HepG2 (cell line): ENCODE data around the gene TMEM164. TPM values are rescaled to one million over a fixed set of nuclear protein-coding genes. Genes with fewer than 3 reads are reported as not detected.

Source experiments
- ASH2L ChIP-seq: fragments of 300-600, 200-600 bp; sonication (generic); IDR thresholded peaks from 2 replicates; pipeline ENCODE4 v1.7.0; 2017; ENCODE audit warnings: low read depth, mild to moderate bottlenecking, moderate library complexity, mixed read lengths, low read length; ENCODE audit not compliant: insufficient read length
- CBX5 ChIP-seq: sonication (generic); formaldehyde crosslinking; IDR thresholded peaks from 2 replicates; pipeline ENCODE4 v1.4.0; 2020; ENCODE audit warnings: missing genetic modification reagents, borderline replicate concordance
- E2F1 ChIP-seq: sonication (generic); formaldehyde crosslinking; IDR thresholded peaks from 2 replicates; pipeline ENCODE4 v1.5.0; 2020; ENCODE audit warnings: missing genetic modification reagents
- HDAC1 ChIP-seq: sonication (generic); formaldehyde crosslinking; IDR thresholded peaks from 2 replicates; pipeline ENCODE4 v1.5.1; 2020; ENCODE audit warnings: mild to moderate bottlenecking, missing genetic modification reagents
- HMGA1 ChIP-seq: sonication (generic); formaldehyde crosslinking; conservative IDR thresholded peaks from 2 replicates; pipeline ENCODE4 v1.4.0; 2020; ENCODE audit warnings: missing genetic modification reagents
- HNF1A ChIP-seq, 2 experiments: sonication (generic) in 1 of 2; formaldehyde crosslinking in 1 of 2; IDR thresholded peaks; 2 replicates each; pipeline versions ENCODE4 v1.4.0 to v1.6.1; 2016 to 2020; ENCODE audit warnings: borderline replicate concordance in 1 of 2, low read depth in 1 of 2, mild to moderate bottlenecking in 1 of 2, missing genetic modification reagents in 1 of 2
- HOXA7 ChIP-seq: sonication (generic); formaldehyde crosslinking; IDR thresholded peaks from 2 replicates; pipeline ENCODE4 v1.8.1; 2022; ENCODE audit warnings: mild to moderate bottlenecking, missing genetic modification reagents, moderate library complexity
- PATZ1 ChIP-seq: sonication (generic); formaldehyde crosslinking; IDR thresholded peaks from 2 replicates; pipeline ENCODE4 v1.4.0; 2020; ENCODE audit warnings: missing genetic modification reagents
- SCMH1 ChIP-seq: sonication (generic); formaldehyde crosslinking; IDR thresholded peaks from 2 replicates; pipeline ENCODE4 v1.9.0; 2021; ENCODE audit warnings: missing genetic modification reagents, mild to moderate bottlenecking, borderline replicate concordance
- ZFX ChIP-seq: sonication (generic); formaldehyde crosslinking; IDR thresholded peaks from 2 replicates; pipeline ENCODE4 v1.4.0; 2020; ENCODE audit warnings: mild to moderate bottlenecking, low read depth, missing genetic modification reagents, moderate library complexity
- ZNF354B ChIP-seq: sonication (generic); formaldehyde crosslinking; IDR thresholded peaks from 2 replicates; pipeline ENCODE4 v1.8.0; 2022; ENCODE audit warnings: mild to moderate bottlenecking, missing genetic modification reagents
- ZNF441 ChIP-seq: sonication (generic); formaldehyde crosslinking; IDR thresholded peaks from 2 replicates; pipeline ENCODE4 v1.7.0; 2021; ENCODE audit warnings: missing genetic modification reagents, borderline replicate concordance
- ZNF619 ChIP-seq: sonication (generic); formaldehyde crosslinking; IDR thresholded peaks from 2 replicates; pipeline ENCODE4 v1.4.0; 2020; ENCODE audit warnings: mild to moderate bottlenecking, missing genetic modification reagents
- ZNF652 ChIP-seq: IDR thresholded peaks from 2 replicates; pipeline ENCODE4 v1.6.1; 2016; ENCODE audit warnings: low read depth, borderline replicate concordance
- ZNF768 ChIP-seq: sonication (generic); formaldehyde crosslinking; IDR thresholded peaks from 2 replicates; pipeline ENCODE4 v1.4.0; 2020; ENCODE audit warnings: missing genetic modification reagents
- polyA plus RNA-seq, 8 experiments: library from polyadenylated mRNA; depleted of rRNA in 3 of 8; stranded (reverse) in 7 of 8; unstranded in 1 of 8; fragments of >200 nt; fragmentation: Illumina TruSeq in 4 of 8; extraction: Trizol in 4 of 8; gene quantifications; 2 replicates each; pipeline versions ENCODE4 v1.2.1 to v1.2.3, GENCODE V29; 2011 to 2016; ENCODE audit warnings: low read depth in 4 of 8, missing spikeins in 1 of 8, mixed read lengths in 1 of 8; ENCODE audit not compliant: insufficient read depth in 1 of 8
- total RNA-seq, 5 experiments: library from RNA; depleted of rRNA; stranded (reverse); fragments of >200 nt; fragmentation: Illumina TruSeq; extraction: Trizol; gene quantifications; 2 replicates each; pipeline ENCODE4 v1.2.3, GENCODE V29; 2016; ENCODE audit warnings: low read depth in 1 of 5
- TF ChIP-seq, protein P1 (sequence below): sonication (generic); formaldehyde crosslinking; IDR thresholded peaks from 2 replicates; pipeline ENCODE4 v1.4.0; 2020; ENCODE audit warnings: missing genetic modification reagents, mild to moderate bottlenecking, borderline replicate concordance

The TMEM164 gene
- total and polyA plus RNA-seq, 2 of the 13 experiments (the other 11 are each of a cell fraction or from before 2014, with no cell fraction given) = 5.8 to 13.2 TPM

GRCh38 chrX:110036162-110037033 lies 33.5 kb downstream of the TMEM164 start (continued):
- TF ChIP-seq HNF1A (IDR thresholded peaks at IDR 0.05; ENCODE audit: low read depth) (peak; percentile 78; the same call in 1 of the 2 replicates), HNF1A (CRISPR knock-in tag; IDR thresholded peaks at IDR 0.05; ENCODE audit: borderline replicate concordance) (peak; percentile 76; the same call in 1 of the 2 replicates), HOXA7 (CRISPR knock-in tag) (no peak), HDAC1 (CRISPR knock-in tag) (peak; percentile 63; the same call in 1 of the 2 replicates), ZNF354B (CRISPR knock-in tag) (no peak), ZNF441 (CRISPR knock-in tag) (no peak), E2F1 (CRISPR knock-in tag) (no peak), ZNF619 (no peak), ZNF768 (CRISPR knock-in tag) (no peak), ZNF652 (CRISPR knock-in tag) (no peak), CBX5 (CRISPR knock-in tag) (no peak), ZFX (CRISPR knock-in tag) (no peak), PATZ1 (CRISPR knock-in tag) (0 out of 2 replicates have a peak, but pooled peaks have one; percentile 17), SCMH1 (no peak), ASH2L (no peak), HMGA1 (CRISPR knock-in tag) (no peak)
- TF ChIP-seq, protein P1, sequence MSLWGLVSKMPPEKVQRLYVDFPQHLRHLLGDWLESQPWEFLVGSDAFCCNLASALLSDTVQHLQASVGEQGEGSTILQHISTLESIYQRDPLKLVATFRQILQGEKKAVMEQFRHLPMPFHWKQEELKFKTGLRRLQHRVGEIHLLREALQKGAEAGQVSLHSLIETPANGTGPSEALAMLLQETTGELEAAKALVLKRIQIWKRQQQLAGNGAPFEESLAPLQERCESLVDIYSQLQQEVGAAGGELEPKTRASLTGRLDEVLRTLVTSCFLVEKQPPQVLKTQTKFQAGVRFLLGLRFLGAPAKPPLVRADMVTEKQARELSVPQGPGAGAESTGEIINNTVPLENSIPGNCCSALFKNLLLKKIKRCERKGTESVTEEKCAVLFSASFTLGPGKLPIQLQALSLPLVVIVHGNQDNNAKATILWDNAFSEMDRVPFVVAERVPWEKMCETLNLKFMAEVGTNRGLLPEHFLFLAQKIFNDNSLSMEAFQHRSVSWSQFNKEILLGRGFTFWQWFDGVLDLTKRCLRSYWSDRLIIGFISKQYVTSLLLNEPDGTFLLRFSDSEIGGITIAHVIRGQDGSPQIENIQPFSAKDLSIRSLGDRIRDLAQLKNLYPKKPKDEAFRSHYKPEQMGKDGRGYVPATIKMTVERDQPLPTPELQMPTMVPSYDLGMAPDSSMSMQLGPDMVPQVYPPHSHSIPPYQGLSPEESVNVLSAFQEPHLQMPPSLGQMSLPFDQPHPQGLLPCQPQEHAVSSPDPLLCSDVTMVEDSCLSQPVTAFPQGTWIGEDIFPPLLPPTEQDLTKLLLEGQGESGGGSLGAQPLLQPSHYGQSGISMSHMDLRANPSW (CRISPR knock-in tag) = no peak
